Prostate gland (tissue), 2 donors: Measurements from ENCODE around the gene CDH11. TPM values are rescaled to one million over a fixed set of nuclear protein-coding genes. Genes with fewer than 3 reads are reported as not detected.

Experiments
- DNase-seq: peaks from one replicate; pipeline ENCODE4 v3.0.0-alpha.2; 2019; ENCODE audit warnings: low spot score
- H3K27ac ChIP-seq, 2 donors: fragments of 200-600 bp; sonication (generic); 2 replicates each; pipeline ENCODE4 v1.5.1; 2017 to 2019
- H3K27me3 ChIP-seq: fragments of 200-600 bp; sonication (generic); replicated peaks from 2 replicates; pipeline ENCODE4 v1.5.1; 2019; ENCODE audit not compliant: insufficient read depth
- H3K36me3 ChIP-seq, 2 donors: fragments of 200-600 bp; sonication (generic); 1 replicate in 1 of 2; 2 replicates in 1 of 2; pipeline versions ENCODE4 v1.5.1 to v1.8.1; 2017 to 2019
- H3K4me1 ChIP-seq: fragments of 200-600 bp; sonication (generic); replicated peaks from 2 replicates; pipeline ENCODE4 v1.5.1; 2019
- H3K4me3 ChIP-seq, 2 donors: fragments of 200-600 bp; sonication (generic); 2 replicates each; pipeline ENCODE4 v1.5.1; 2017 to 2019
- H3K9me3 ChIP-seq: fragments of 200-600 bp; sonication (generic); 2 replicates; pipeline ENCODE4 v1.5.1; 2017
- POLR2A ChIP-seq: fragments of 450-650 bp; IDR thresholded peaks from one replicate; pipeline ENCODE4 v1.6.1; 2016; ENCODE audit warnings: antibody characterized with exemption, mild to moderate bottlenecking
- POLR2AphosphoS5 ChIP-seq: sonication (generic); formaldehyde crosslinking; IDR thresholded peaks from one replicate; pipeline ENCODE4 v1.6.1; 2017; ENCODE audit warnings: antibody characterized with exemption
- WGBS: methylation state at CpG from one replicate; pipeline ENCODE4 v1.1.5; 2018; 5-methylcytosine and 5-hydroxymethylcytosine counted together
- intact Hi-C: fragments of 100-400 bp; cut with DNase I; formaldehyde crosslinking; loops from one replicate; pipeline ENCODE4 v1.14.2; 2022
- total RNA-seq, 2 donors: library from RNA; depleted of rRNA; stranded (reverse); fragments of >200 nt; gene quantifications; one replicate each; pipeline ENCODE4 v1.1.0, GENCODE V29; 2016
- TF ChIP-seq, protein P1 (sequence below), 4 experiments: fragments of 200-600 bp in 2 of 4; fragments of 450-650 bp in 2 of 4; sonication (generic) in 2 of 4; IDR thresholded peaks; 1 replicate in 3 of 4; 2 replicates in 1 of 4; pipeline ENCODE4 v1.5.1; 2016 to 2019; ENCODE audit warnings: antibody characterized with exemption in 4 of 4, mild to moderate bottlenecking in 2 of 4, moderate library complexity in 2 of 4

The CDH11 gene
- total RNA-seq, 2 donors from 2014 or later, result 24.2 to 70.5 TPM

DNA sequence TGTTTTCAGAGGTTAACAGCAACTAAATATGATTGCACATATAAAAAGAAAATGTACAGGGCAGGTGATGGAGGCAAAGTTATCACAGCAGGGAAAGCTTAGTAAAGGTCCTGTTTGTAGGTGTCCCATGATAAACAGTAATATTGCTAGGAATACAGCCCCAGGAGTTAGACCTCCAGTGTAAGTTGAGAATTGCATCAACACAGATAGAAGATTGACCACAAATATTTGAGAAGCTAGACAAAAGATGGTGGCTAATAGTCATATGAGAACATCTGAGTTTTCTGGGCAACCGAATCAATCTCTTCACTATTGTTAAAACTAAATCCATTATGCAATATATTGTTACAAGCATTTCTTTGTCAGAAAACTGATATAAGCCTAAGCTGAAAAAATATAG, 152.6 kb downstream of the CDH11 start:
- no peaks in the 10 kb centered on the region for H3K36me3 ChIP-seq
- DNase-seq, result no peak
- no peaks in the 10 kb centered on the region for H3K4me1 ChIP-seq
- H3K27ac ChIP-seq, result no peak overlapping the region
- intact Hi-C loops, result no loop called here
- no peak overlapping the region for H3K4me3 ChIP-seq
- H3K27me3 ChIP-seq, result no peaks in the 10 kb centered on the region
- H3K9me3 ChIP-seq, result no peaks in the 10 kb centered on the region
- TF ChIP-seq, protein P1, sequence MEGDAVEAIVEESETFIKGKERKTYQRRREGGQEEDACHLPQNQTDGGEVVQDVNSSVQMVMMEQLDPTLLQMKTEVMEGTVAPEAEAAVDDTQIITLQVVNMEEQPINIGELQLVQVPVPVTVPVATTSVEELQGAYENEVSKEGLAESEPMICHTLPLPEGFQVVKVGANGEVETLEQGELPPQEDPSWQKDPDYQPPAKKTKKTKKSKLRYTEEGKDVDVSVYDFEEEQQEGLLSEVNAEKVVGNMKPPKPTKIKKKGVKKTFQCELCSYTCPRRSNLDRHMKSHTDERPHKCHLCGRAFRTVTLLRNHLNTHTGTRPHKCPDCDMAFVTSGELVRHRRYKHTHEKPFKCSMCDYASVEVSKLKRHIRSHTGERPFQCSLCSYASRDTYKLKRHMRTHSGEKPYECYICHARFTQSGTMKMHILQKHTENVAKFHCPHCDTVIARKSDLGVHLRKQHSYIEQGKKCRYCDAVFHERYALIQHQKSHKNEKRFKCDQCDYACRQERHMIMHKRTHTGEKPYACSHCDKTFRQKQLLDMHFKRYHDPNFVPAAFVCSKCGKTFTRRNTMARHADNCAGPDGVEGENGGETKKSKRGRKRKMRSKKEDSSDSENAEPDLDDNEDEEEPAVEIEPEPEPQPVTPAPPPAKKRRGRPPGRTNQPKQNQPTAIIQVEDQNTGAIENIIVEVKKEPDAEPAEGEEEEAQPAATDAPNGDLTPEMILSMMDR (IDR thresholded peaks at IDR 0.05), result no peak
- TF ChIP-seq POLR2A (no peak), POLR2AphosphoS5 (no peak)
- 83% methylated on average over 1 of the region's 1 CpG for WGBS

DNA sequence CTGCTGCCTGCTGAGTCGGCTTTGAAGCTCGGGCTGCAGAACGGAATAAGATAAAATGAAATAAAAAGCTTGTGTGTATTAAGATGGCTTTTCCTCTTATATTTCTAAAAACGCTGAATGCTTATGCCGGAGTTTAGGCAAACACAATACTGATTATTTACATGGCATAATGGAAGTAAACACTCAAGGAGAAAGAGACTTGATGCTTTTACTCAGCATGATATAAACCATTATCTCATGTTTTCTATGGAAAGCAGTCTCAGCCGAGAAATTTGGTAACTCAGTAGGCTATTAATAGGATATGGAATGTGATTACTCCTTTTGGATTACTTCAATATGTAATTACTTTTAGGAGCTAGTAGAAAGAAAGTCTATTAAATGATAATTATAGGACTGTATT, 153.3 kb downstream of the CDH11 start:
- WGBS, result 64% methylated on average over 6 of the region's 6 CpGs
- Histone ChIP-seq H3K36me3 (no peaks in the 10 kb centered on the region), H3K27me3 (no peaks in the 10 kb centered on the region), H3K4me3 (no peak overlapping the region), H3K27ac (no peak overlapping the region), H3K4me1 (no peaks in the 10 kb centered on the region), H3K9me3 (no peaks in the 10 kb centered on the region)
- intact Hi-C loops, result no loop called here
- no peak for DNase-seq
- TF ChIP-seq, protein P1 (IDR thresholded peaks at IDR 0.05), result no peak
- no peak for TF ChIP-seq POLR2AphosphoS5
- no peak for TF ChIP-seq POLR2A

DNA sequence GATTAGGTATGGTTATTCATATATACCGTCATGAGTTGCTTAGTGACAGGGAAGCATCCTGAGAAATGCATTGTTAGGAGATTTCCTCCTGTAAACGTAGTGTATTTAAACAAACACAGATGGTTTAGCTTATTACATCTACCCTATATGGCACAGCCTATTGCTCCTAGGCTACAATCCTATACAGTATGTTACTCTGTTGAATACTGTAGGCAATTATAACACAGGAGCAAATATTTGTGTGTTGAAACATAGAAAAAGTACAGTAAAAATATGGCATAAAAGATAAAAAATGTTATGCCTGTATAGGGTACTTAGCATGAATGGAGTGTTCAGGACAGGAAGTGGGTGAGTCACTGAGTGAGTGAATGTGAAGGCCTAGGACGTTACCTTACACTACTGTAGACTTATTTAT, 157.7 kb downstream of the CDH11 start:
- intact Hi-C loops, result no loop called here
- H3K9me3 ChIP-seq, result no peaks in the 10 kb centered on the region
- DNase-seq, result no peak
- no peak overlapping the region for H3K4me3 ChIP-seq
- no peaks in the 10 kb centered on the region for H3K36me3 ChIP-seq
- no peaks in the 10 kb centered on the region for H3K4me1 ChIP-seq
- TF ChIP-seq POLR2AphosphoS5 (no peak), POLR2A (no peak)
- TF ChIP-seq, protein P1 (IDR thresholded peaks at IDR 0.05), result no peak
- WGBS, result 79% methylated on average over 3 of the region's 3 CpGs
- no peak overlapping the region for H3K27ac ChIP-seq
- no peaks in the 10 kb centered on the region for H3K27me3 ChIP-seq

DNA sequence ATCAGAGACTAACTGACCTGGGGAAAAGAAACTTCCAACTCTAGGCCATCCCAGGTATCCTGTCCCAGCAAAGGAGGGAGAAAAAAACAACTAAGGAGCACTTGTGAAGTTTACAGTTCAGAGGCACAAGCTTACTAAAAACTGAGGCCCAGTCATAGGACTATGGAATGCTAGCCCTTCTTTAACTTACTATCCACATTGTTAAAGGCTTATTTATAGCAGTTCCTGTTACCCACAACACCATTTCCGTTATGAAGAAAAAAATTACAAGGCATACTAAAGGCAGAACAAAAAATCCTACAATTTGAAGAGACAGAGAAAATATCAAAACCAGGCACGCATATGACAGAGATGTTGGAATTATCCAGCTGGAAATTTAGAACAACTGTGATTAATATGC, 159.1 kb downstream of the CDH11 start:
- Histone ChIP-seq H3K4me3 (no peak overlapping the region), H3K4me1 (no peaks in the 10 kb centered on the region), H3K9me3 (no peaks in the 10 kb centered on the region), H3K27ac (no peak overlapping the region), H3K36me3 (no peaks in the 10 kb centered on the region), H3K27me3 (no peaks in the 10 kb centered on the region)
- no peak for TF ChIP-seq POLR2AphosphoS5
- TF ChIP-seq, protein P1 (IDR thresholded peaks at IDR 0.05), result no peak
- WGBS, result 54% methylated on average over 2 of the region's 2 CpGs
- no peak for DNase-seq
- intact Hi-C loops, result no loop called here

DNA sequence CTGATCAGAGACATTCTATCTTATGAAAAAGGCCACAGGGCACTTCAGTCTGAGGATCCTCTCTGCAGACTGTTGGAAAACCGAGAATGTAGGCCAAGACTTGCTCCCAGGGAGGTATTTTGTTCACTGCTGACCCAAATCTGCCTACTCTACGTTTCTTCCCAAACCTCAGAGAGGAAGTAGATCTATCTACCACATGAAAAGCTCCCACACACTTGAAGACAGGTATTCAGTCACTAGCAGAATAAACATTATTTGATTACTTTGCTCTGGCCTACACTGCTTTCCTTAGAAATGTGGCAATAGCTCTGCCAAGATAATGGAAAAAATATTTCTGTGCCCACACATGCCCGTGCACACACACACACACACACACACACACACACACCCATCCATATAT, 164.6 kb downstream of the CDH11 start:
- Histone ChIP-seq H3K4me3 (no peak overlapping the region), H3K27ac (no peak overlapping the region), H3K27me3 (no peaks in the 10 kb centered on the region), H3K9me3 (no peaks in the 10 kb centered on the region), H3K36me3 (no peaks in the 10 kb centered on the region), H3K4me1 (no peaks in the 10 kb centered on the region)
- DNase-seq, result no peak
- 57% methylated on average over 3 of the region's 3 CpGs for WGBS
- intact Hi-C loops, result no loop called here
- TF ChIP-seq, protein P1 (IDR thresholded peaks at IDR 0.05), result no peak
- no peak for TF ChIP-seq POLR2AphosphoS5
- no peak for TF ChIP-seq POLR2A
